ENCODE data around the gene MACF1. TPM values are rescaled to one million over a fixed set of nuclear protein-coding genes. Genes with fewer than 3 reads are reported as not detected.

Gene MACF1
- polyA plus RNA-seq, 1 of the 3 experiments (the other 2 are of a cell fraction) = 37.6 TPM

DNA sequence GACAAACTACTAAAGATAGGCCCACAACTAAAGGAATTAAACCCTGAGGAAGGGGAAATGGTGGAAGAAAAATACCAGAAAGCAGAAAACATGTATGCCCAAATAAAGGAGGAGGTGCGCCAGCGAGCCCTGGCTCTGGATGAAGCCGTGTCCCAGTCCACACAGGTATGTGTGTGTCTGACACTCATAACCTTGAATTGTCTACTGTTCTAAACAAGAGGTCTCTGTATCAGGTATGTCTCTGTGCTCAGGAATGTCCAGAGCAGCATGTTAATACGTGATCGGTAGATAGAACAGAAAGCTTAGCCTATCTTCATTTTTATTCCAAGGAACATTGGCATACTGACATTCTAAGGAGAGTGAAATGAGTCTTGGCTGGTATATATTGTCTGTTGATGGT lies 231.1 kb downstream of the MACF1 start (continued):
- TF ChIP-seq, protein P1, sequence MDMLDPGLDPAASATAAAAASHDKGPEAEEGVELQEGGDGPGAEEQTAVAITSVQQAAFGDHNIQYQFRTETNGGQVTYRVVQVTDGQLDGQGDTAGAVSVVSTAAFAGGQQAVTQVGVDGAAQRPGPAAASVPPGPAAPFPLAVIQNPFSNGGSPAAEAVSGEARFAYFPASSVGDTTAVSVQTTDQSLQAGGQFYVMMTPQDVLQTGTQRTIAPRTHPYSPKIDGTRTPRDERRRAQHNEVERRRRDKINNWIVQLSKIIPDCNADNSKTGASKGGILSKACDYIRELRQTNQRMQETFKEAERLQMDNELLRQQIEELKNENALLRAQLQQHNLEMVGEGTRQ (IDR thresholded peaks at IDR 0.05; ENCODE audit: borderline replicate concordance, low read depth, low read length) = no peak
- TF ChIP-seq POLR2AphosphoS5 (IDR thresholded peaks at IDR 0.05; ENCODE audit: low read depth, low read length) = no peak

DNA sequence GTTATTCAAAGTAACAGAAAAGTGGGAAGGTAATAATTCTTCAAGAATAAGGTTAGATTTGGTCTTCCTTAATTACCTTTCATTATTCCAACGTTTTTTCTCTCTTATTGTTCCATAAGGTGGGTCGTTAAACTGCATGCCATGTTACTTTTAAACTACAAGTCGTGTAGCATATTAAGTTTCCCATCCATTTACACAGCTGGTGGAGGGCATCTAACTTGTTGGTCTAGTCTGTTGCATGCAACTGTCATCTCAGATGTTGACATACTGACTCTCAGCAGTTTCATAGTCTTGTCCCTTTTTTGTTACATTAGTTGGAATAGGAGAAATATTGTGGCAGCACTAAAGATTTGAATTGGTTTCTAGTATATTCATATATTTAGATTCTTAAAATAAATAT lies 232.3 kb downstream of the MACF1 start:
- ChIA-PET CTCF (no interaction called here), POLR2A (no interaction called here)
- WGBS (ENCODE audit: low lambda C conversion rate) = 71% methylated on average over 3 of the region's 3 CpGs
- DNase-seq = no peak
- Histone ChIP-seq H3K9me3 (no peaks in the 10 kb centered on the region), H3K27me3 (ENCODE audit: insufficient read depth) (no peaks in the 10 kb centered on the region), H3K4me2 (no peak overlapping the region), H3K4me1 (ENCODE audit: control insufficient read depth in 1 of 2, insufficient read depth in 2 of 2, low read depth in 1 of 2, low read length in 1 of 2) (no peaks in the 10 kb centered on the region), H3K27ac (ENCODE audit: low read depth in 2 of 2, low read length in 1 of 2) (no peak overlapping the region), H3K36me3 (replicated peaks in 1 of 2; ENCODE audit: control insufficient read depth in 1 of 2, insufficient read depth in 2 of 2, low read length in 1 of 2) (peaks cover 83 to 92% of the 10 kb centered on the region in 2 experiments), H3K4me3 (ENCODE audit: low read depth in 2 of 2, low read length in 1 of 2) (no peak overlapping the region), H3K9me2 (no peaks in the 10 kb centered on the region), H3K79me2 (ENCODE audit: insufficient read depth) (peaks cover 31% of the 10 kb centered on the region; the same call in 1 of the 2 replicates), H3K9ac (no peak overlapping the region), H4K20me1 (ENCODE audit: insufficient read depth) (no peaks in the 10 kb centered on the region), H2AFZ (ENCODE audit: low read depth) (no peak overlapping the region), H3F3A (replicated peaks; ENCODE audit: insufficient read depth) (peaks cover 34% of the 10 kb centered on the region)
- TF ChIP-seq ELF1 (IDR thresholded peaks at IDR 0.05) (no peak), GABPA (IDR thresholded peaks at IDR 0.05; ENCODE audit: low read depth) (no peak), JUND (IDR thresholded peaks at IDR 0.05) (no peak), RXRA (IDR thresholded peaks at IDR 0.05; ENCODE audit: borderline replicate concordance, low read depth) (no peak), MEF2A (IDR thresholded peaks at IDR 0.05; ENCODE audit: borderline replicate concordance, low read depth) (no peak), FOSL2 (IDR thresholded peaks at IDR 0.05; ENCODE audit: borderline replicate concordance, low read depth) (no peak), YY1 (IDR thresholded peaks at IDR 0.05; ENCODE audit: low read depth) (no peak), CHD2 (IDR thresholded peaks at IDR 0.05; ENCODE audit: low read length, partially characterized antibody) (no peak)
- TF ChIP-seq, protein P2, sequence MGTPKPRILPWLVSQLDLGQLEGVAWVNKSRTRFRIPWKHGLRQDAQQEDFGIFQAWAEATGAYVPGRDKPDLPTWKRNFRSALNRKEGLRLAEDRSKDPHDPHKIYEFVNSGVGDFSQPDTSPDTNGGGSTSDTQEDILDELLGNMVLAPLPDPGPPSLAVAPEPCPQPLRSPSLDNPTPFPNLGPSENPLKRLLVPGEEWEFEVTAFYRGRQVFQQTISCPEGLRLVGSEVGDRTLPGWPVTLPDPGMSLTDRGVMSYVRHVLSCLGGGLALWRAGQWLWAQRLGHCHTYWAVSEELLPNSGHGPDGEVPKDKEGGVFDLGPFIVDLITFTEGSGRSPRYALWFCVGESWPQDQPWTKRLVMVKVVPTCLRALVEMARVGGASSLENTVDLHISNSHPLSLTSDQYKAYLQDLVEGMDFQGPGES (IDR thresholded peaks at IDR 0.05; ENCODE audit: low read depth, low read length) = no peak
- TF ChIP-seq, protein P3, sequence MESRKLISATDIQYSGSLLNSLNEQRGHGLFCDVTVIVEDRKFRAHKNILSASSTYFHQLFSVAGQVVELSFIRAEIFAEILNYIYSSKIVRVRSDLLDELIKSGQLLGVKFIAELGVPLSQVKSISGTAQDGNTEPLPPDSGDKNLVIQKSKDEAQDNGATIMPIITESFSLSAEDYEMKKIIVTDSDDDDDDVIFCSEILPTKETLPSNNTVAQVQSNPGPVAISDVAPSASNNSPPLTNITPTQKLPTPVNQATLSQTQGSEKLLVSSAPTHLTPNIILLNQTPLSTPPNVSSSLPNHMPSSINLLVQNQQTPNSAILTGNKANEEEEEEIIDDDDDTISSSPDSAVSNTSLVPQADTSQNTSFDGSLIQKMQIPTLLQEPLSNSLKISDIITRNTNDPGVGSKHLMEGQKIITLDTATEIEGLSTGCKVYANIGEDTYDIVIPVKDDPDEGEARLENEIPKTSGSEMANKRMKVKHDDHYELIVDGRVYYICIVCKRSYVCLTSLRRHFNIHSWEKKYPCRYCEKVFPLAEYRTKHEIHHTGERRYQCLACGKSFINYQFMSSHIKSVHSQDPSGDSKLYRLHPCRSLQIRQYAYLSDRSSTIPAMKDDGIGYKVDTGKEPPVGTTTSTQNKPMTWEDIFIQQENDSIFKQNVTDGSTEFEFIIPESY (IDR thresholded peaks at IDR 0.05; ENCODE audit: borderline replicate concordance, low read depth) = no peak
- TF ChIP-seq, protein P1 (IDR thresholded peaks at IDR 0.05; ENCODE audit: borderline replicate concordance, low read depth, low read length) = no peak

Measured in SK-N-SH (cell line).